ENCODE data around the gene BCORL1.

- TF ChIP-seq CTCF (conservative IDR thresholded peaks at IDR 0.05; ENCODE audit: low read length) (no peak), EZH2phosphoT487 (IDR thresholded peaks at IDR 0.05; ENCODE audit: borderline replicate concordance, low read depth, low read length) (no peak)
Observed at GRCh38 chrX:129953334-129953648, 29.1 kb upstream of the BCORL1 start.

All from OCI-LY7 (cell line).